Stimulated activated naive CD8-positive, alpha-beta T cell treated with anti-CD3 and anti-CD28 coated beads, Interleukin-15, Interleukin-2, amounts not matched to agents 100 ng/mL and 50 ng/mL, for 24 hours (primary cell): Measurements from ENCODE around the gene ADAD2.
"Not testable (repeated sequence)": the region's sequence is repeated elsewhere in the genome, so short reads cannot be mapped to it uniquely, and the experiment has no call there.

Experiments used
- H3K27ac Mint-ChIP-seq: one replicate; pipeline ENCODE4 v1.8.0; 2021; ENCODE audit warnings: mild to moderate bottlenecking, mixed read lengths
- H3K27me3 Mint-ChIP-seq: one replicate; pipeline ENCODE4 v1.8.0; 2021; ENCODE audit warnings: mixed read lengths
- H3K36me3 Mint-ChIP-seq: one replicate; pipeline ENCODE4 v1.8.0; 2021; ENCODE audit warnings: low read depth, mixed read lengths
- H3K4me1 Mint-ChIP-seq: one replicate; pipeline ENCODE4 v1.8.0; 2021; ENCODE audit warnings: low read depth, mixed read lengths
- H3K4me3 Mint-ChIP-seq: one replicate; pipeline ENCODE4 v1.8.0; 2021; ENCODE audit warnings: mild to moderate bottlenecking, mixed read lengths
- H3K9me3 Mint-ChIP-seq: one replicate; pipeline ENCODE4 v1.8.0; 2021; ENCODE audit warnings: mixed read lengths

ADAD2 gene

DNA sequence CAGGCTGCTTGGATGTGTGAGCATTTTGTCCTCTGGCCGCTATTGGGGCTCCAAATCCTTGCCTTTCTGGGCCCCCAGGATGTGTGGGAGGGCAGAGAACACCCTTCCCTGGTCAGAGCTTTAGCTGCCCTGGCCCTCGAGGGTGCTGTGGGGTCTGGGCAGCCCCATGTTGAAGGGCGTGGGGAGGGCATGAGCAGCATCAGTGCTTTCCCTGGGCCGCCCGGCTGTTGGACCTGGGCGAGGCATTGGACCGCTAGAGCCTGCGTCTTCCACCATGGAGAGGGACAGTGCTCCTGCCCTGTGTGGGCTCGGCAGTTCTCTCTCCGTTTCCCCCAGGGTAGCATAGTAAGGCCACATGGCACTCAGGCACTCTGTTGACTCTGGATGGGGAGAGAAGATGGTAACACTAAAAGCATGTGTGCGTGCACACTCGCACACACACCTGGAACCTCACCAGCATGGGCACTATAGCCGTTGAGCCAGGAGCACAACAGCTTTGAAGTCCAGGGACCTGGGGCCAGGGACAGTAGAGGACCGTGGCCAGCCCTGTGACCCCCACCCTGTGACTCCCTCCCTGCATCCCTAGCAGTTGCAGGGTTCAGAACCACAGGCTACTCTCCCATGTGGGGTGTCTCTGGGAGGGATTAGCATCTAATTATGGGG, 6.6 kb downstream of the ADAD2 start:
- Mint-ChIP-seq H3K27ac (no peak overlapping the region), H3K4me3 (no peak overlapping the region), H3K9me3 (no peaks in the 10 kb centered on the region), H3K27me3 (no peaks in the 10 kb centered on the region), H3K4me1 (peaks cover 18% of the 10 kb centered on the region), H3K36me3 (no peaks in the 10 kb centered on the region)

DNA sequence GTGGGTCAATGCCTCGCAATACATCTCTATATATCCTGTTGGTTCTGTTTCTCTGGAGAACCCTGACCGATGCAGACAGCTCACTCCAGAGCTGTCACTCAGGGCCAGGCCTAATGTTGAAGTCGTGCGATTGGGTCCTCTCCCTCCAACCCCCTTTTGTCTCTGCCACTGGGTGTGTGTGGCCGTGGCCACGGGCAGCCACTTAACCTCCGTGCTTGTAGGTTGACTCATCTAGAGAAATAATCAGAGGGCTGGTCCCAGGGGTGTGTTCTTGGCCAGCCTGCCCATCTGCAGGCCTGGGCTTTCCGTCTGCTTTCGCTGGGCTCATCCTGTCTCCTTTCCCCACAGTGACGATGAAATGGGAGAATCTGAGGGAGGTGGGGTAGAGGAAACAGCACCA, 7.4 kb downstream of the ADAD2 start:
- Mint-ChIP-seq H3K27ac (no peak overlapping the region), H3K36me3 (no peaks in the 10 kb centered on the region), H3K4me3 (no peak overlapping the region), H3K27me3 (no peaks in the 10 kb centered on the region), H3K4me1 (peaks cover 14% of the 10 kb centered on the region), H3K9me3 (no peaks in the 10 kb centered on the region)

GRCh38 chr16:84199097-84199496, 8.1 kb downstream of the ADAD2 start:
- Mint-ChIP-seq H3K4me1 (peaks cover 7% of the 10 kb centered on the region), H3K27me3 (no peaks in the 10 kb centered on the region), H3K36me3 (no peaks in the 10 kb centered on the region), H3K9me3 (no peaks in the 10 kb centered on the region), H3K4me3 (no peak overlapping the region), H3K27ac (no peak overlapping the region)

GRCh38 chr16:84199861-84200260, 8.9 kb downstream of the ADAD2 start:
- Mint-ChIP-seq H3K36me3 (no peaks in the 10 kb centered on the region), H3K4me1 (no peaks in the 10 kb centered on the region), H3K27me3 (no peaks in the 10 kb centered on the region), H3K27ac (no peak overlapping the region), H3K4me3 (no peak overlapping the region), H3K9me3 (no peaks in the 10 kb centered on the region)

- H3K27ac Mint-ChIP-seq, H3K4me1 Mint-ChIP-seq, H3K4me3 Mint-ChIP-seq, H3K27me3 Mint-ChIP-seq, H3K9me3 Mint-ChIP-seq, H3K36me3 Mint-ChIP-seq: not testable (repeated sequence)
Observed at GRCh38 chr16:84204551-84204950, 13.6 kb downstream of the ADAD2 start.

GRCh38 chr16:84205123-84205522, 14.2 kb downstream of the ADAD2 start:
- not testable (repeated sequence) for H3K27ac Mint-ChIP-seq, H3K9me3 Mint-ChIP-seq, H3K36me3 Mint-ChIP-seq, H3K4me3 Mint-ChIP-seq, H3K27me3 Mint-ChIP-seq, H3K4me1 Mint-ChIP-seq

GRCh38 chr16:84205976-84206691, 15.2 kb downstream of the ADAD2 start:
- H3K4me3 Mint-ChIP-seq: no peak overlapping the region
- no peak overlapping the region for H3K27ac Mint-ChIP-seq
- H3K36me3 Mint-ChIP-seq: no peaks in the 10 kb centered on the region

GRCh38 chr16:84207251-84207650, 16.3 kb downstream of the ADAD2 start:
- no peak overlapping the region for H3K27ac Mint-ChIP-seq
- H3K4me1 Mint-ChIP-seq: no peaks in the 10 kb centered on the region
- no peak overlapping the region for H3K4me3 Mint-ChIP-seq

More at GRCh38 chr16:84205976-84206691, 15.2 kb downstream of the ADAD2 start:
- Mint-ChIP-seq H3K9me3 (no peaks in the 10 kb centered on the region), H3K4me1 (no peaks in the 10 kb centered on the region), H3K27me3 (no peaks in the 10 kb centered on the region)

GRCh38 chr16:84207879-84208278, 16.9 kb downstream of the ADAD2 start:
- Mint-ChIP-seq H3K4me1 (no peaks in the 10 kb centered on the region), H3K36me3 (no peaks in the 10 kb centered on the region), H3K9me3 (no peaks in the 10 kb centered on the region), H3K4me3 (no peak overlapping the region), H3K27ac (no peak overlapping the region), H3K27me3 (no peaks in the 10 kb centered on the region)

More at GRCh38 chr16:84207251-84207650, 16.3 kb downstream of the ADAD2 start:
- H3K36me3 Mint-ChIP-seq: no peaks in the 10 kb centered on the region
- no peaks in the 10 kb centered on the region for H3K9me3 Mint-ChIP-seq
- no peaks in the 10 kb centered on the region for H3K27me3 Mint-ChIP-seq

DNA sequence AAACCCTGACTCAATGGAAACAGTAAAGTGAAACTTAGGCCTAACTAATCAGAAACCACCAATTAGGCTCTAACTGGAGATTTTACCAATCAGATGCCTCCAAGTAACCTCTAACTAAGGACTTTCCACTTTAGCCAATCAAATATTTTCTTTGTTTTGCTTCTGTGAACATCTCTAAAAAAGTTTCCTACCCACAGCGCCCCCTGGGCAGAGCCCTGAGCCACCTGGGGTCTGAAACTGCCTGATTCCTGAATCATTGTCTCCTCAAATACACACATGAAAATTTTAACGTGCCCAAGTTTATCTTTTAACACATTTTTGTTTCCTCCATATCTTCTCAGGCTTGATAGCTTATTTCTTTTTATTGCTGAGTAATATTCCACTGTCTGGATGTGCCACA, 19.0 kb downstream of the ADAD2 start:
- Mint-ChIP-seq H3K4me3 (no peak overlapping the region), H3K36me3 (no peaks in the 10 kb centered on the region), H3K27ac (no peak overlapping the region), H3K27me3 (no peaks in the 10 kb centered on the region), H3K4me1 (no peaks in the 10 kb centered on the region), H3K9me3 (no peaks in the 10 kb centered on the region)

DNA sequence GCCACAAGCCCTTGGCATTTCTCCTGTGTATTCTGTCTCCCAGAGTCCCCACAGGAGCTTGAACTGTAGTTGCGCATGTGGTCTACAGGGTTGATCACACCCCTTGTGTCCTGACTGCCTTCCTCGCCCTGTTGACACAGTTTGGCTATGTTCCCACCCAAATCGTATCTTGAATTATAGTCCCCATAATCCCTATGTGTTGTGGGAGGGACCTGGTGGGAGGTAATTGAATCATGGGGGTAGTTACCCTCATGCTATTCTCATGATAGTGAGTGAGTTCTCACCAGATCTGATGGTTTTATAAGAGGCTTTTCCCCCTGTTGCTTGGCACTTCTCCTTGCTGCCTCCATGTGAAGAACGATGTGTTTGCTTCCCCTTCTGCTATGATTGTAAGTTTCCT, 21.2 kb downstream of the ADAD2 start:
- Mint-ChIP-seq H3K9me3 (no peaks in the 10 kb centered on the region), H3K27ac (no peak overlapping the region), H3K27me3 (no peaks in the 10 kb centered on the region), H3K4me1 (no peaks in the 10 kb centered on the region), H3K4me3 (no peak overlapping the region), H3K36me3 (no peaks in the 10 kb centered on the region)

DNA sequence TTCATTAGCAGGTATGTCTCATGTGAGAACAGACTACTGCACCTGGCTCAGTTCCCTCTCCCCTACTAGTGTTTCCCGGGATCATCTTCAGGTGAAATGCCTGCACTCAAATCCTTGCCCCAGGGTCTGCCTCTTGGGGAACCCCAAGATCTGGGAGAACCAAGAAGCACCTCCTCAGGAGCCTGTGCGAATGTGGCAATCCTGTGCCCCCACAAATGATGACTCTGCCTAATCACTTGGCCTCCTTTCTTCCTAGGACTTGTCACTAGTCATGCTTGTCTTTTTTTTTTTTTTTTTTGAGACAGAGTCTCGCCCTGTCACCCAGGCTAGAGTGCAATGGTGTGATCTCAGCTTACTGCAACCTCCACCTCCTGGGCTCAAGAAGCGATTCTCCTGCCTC, 21.7 kb downstream of the ADAD2 start:
- Mint-ChIP-seq H3K27me3 (no peaks in the 10 kb centered on the region), H3K4me3 (no peak overlapping the region), H3K9me3 (no peaks in the 10 kb centered on the region), H3K36me3 (no peaks in the 10 kb centered on the region), H3K4me1 (no peaks in the 10 kb centered on the region), H3K27ac (no peak overlapping the region)

- Mint-ChIP-seq H3K27ac (no peak overlapping the region), H3K4me1 (no peaks in the 10 kb centered on the region), H3K4me3 (no peak overlapping the region), H3K9me3 (no peaks in the 10 kb centered on the region), H3K36me3 (no peaks in the 10 kb centered on the region), H3K27me3 (no peaks in the 10 kb centered on the region)
Observed at GRCh38 chr16:84214451-84215066, 23.6 kb downstream of the ADAD2 start.

GRCh38 chr16:84215531-84215930, 24.6 kb downstream of the ADAD2 start:
- H3K27me3 Mint-ChIP-seq: no peaks in the 10 kb centered on the region

GRCh38 chr16:84216144-84216543, 25.2 kb downstream of the ADAD2 start:
- H3K27ac Mint-ChIP-seq, H3K36me3 Mint-ChIP-seq, H3K4me3 Mint-ChIP-seq, H3K4me1 Mint-ChIP-seq, H3K9me3 Mint-ChIP-seq, H3K27me3 Mint-ChIP-seq: not testable (repeated sequence)

More at GRCh38 chr16:84215531-84215930, 24.6 kb downstream of the ADAD2 start:
- H3K4me1 Mint-ChIP-seq: no peaks in the 10 kb centered on the region
- H3K4me3 Mint-ChIP-seq: no peak overlapping the region
- no peaks in the 10 kb centered on the region for H3K9me3 Mint-ChIP-seq
- H3K36me3 Mint-ChIP-seq: no peaks in the 10 kb centered on the region
- no peak overlapping the region for H3K27ac Mint-ChIP-seq
